Progenitor cell of endocrine pancreas (in vitro differentiated cells): Measurements from ENCODE around the gene MYH3. TPM values are rescaled to one million over a fixed set of nuclear protein-coding genes. Genes with fewer than 3 reads are reported as not detected.

Experiments used
- DNase-seq: peaks from one replicate; pipeline ENCODE4 v3.0.0; 2021; ENCODE audit warnings: low spot score; ENCODE audit not compliant: unreplicated experiment
- H3K27ac Mint-ChIP-seq: 2 replicates; pipeline ENCODE4 v1.8.0; 2021; ENCODE audit warnings: mild to moderate bottlenecking, moderate library complexity, mixed read lengths
- H3K27me3 Mint-ChIP-seq: 2 replicates; pipeline ENCODE4 v1.8.0; 2021; ENCODE audit warnings: mixed read lengths
- H3K36me3 Mint-ChIP-seq: 2 replicates; pipeline ENCODE4 v1.8.0; 2022; ENCODE audit warnings: mixed read lengths; ENCODE audit not compliant: insufficient read depth
- H3K4me1 Mint-ChIP-seq: 2 replicates; pipeline ENCODE4 v1.8.0; 2021; ENCODE audit warnings: low read depth, mixed read lengths
- H3K4me3 Mint-ChIP-seq: 2 replicates; pipeline ENCODE4 v1.8.0; 2021; ENCODE audit warnings: low read depth, mild to moderate bottlenecking, moderate library complexity, mixed read lengths
- H3K9me3 Mint-ChIP-seq: 2 replicates; pipeline ENCODE4 v1.8.0; 2021; ENCODE audit warnings: low read depth, mixed read lengths
- total RNA-seq: library from RNA; stranded (reverse); gene quantifications from 2 replicates; pipeline ENCODE4 v1.2.1, GENCODE V29; 2021
- TF ChIP-seq, protein P1 (sequence below): fragments of 200-600 bp; sonication (generic); IDR thresholded peaks from one replicate; pipeline ENCODE4 v1.5.0; 2021; ENCODE audit warnings: antibody characterized with exemption, mild to moderate bottlenecking; ENCODE audit not compliant: unreplicated experiment

Gene MYH3
- total RNA-seq, 1 donor from 2014 or later = 4.4 TPM

DNA sequence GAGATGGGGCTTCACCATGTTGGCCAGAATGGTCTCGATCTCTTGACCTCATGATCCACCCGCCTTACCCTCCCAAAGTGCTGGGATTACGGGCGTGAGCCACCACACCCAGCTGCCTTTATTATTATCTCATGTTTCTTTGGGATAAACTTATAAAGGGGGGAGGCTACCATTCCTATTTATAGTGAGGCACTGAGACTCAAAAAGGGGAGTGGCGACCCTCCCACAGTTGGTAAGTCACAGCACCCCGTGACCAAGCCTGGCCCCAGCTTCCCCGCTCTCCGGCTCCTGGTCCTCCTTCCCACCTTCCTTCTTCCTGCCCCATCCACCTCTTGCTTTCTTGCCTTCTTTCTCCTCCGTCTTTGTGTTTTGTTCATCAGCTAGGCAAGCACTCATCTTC, 5.2 kb downstream of the MYH3 start:
- H3K27ac Mint-ChIP-seq = no peak overlapping the region
- no peaks in the 10 kb centered on the region for H3K4me1 Mint-ChIP-seq
- no peak for DNase-seq
- H3K27me3 Mint-ChIP-seq = no peaks in the 10 kb centered on the region
- no peak overlapping the region for H3K4me3 Mint-ChIP-seq
- no peaks in the 10 kb centered on the region for H3K36me3 Mint-ChIP-seq
- H3K9me3 Mint-ChIP-seq = no peaks in the 10 kb centered on the region
- TF ChIP-seq, protein P1, sequence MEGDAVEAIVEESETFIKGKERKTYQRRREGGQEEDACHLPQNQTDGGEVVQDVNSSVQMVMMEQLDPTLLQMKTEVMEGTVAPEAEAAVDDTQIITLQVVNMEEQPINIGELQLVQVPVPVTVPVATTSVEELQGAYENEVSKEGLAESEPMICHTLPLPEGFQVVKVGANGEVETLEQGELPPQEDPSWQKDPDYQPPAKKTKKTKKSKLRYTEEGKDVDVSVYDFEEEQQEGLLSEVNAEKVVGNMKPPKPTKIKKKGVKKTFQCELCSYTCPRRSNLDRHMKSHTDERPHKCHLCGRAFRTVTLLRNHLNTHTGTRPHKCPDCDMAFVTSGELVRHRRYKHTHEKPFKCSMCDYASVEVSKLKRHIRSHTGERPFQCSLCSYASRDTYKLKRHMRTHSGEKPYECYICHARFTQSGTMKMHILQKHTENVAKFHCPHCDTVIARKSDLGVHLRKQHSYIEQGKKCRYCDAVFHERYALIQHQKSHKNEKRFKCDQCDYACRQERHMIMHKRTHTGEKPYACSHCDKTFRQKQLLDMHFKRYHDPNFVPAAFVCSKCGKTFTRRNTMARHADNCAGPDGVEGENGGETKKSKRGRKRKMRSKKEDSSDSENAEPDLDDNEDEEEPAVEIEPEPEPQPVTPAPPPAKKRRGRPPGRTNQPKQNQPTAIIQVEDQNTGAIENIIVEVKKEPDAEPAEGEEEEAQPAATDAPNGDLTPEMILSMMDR = no peak

DNA sequence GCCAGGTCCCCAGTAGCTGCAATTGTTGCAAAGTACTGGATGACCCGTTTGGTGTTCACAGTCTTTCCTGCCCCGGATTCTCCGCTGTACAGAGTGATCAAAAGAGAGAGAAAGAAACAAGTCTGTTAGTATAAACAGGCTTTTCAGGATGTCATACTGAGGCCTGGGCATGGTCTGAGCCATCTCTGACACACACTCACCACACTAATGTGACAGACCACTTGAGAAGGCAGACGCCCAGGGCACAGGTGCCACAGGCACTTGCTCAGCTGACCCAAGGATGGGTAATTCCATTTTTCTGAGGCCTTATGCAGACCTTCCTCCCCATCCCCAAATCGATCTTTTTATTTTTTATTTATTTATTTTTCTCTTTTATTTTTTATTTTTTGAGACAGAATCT, 7.5 kb downstream of the MYH3 start:
- Mint-ChIP-seq H3K27ac (no peak overlapping the region), H3K27me3 (no peaks in the 10 kb centered on the region), H3K4me3 (no peak overlapping the region), H3K4me1 (no peaks in the 10 kb centered on the region), H3K36me3 (no peaks in the 10 kb centered on the region), H3K9me3 (no peaks in the 10 kb centered on the region)
- DNase-seq = no peak
- TF ChIP-seq, protein P1 = no peak

- no peaks in the 10 kb centered on the region for H3K27me3 Mint-ChIP-seq
- no peak overlapping the region for H3K27ac Mint-ChIP-seq
- no peak overlapping the region for H3K4me3 Mint-ChIP-seq
- no peaks in the 10 kb centered on the region for H3K9me3 Mint-ChIP-seq
- H3K36me3 Mint-ChIP-seq = no peaks in the 10 kb centered on the region
- DNase-seq = no peak
- TF ChIP-seq, protein P1 = no peak
- H3K4me1 Mint-ChIP-seq = no peaks in the 10 kb centered on the region
Measured at GRCh38 chr17:10648956-10649355, 8.2 kb downstream of the MYH3 start.

- Mint-ChIP-seq H3K27ac (peak overlapping the region; percentile 7), H3K4me3 (no peak overlapping the region), H3K9me3 (no peaks in the 10 kb centered on the region), H3K27me3 (no peaks in the 10 kb centered on the region), H3K4me1 (no peaks in the 10 kb centered on the region), H3K36me3 (no peaks in the 10 kb centered on the region)
- no peak for DNase-seq
- TF ChIP-seq, protein P1 = no peak
Measured at GRCh38 chr17:10648381-10648780, 8.7 kb downstream of the MYH3 start.

GRCh38 chr17:10646392-10646990, 10.6 kb downstream of the MYH3 start:
- no peaks in the 10 kb centered on the region for H3K27me3 Mint-ChIP-seq
- H3K4me3 Mint-ChIP-seq = no peak overlapping the region
- H3K9me3 Mint-ChIP-seq = no peaks in the 10 kb centered on the region
- peaks cover 2% of the 10 kb centered on the region for H3K36me3 Mint-ChIP-seq
- peak; percentile 74 for DNase-seq
- no peaks in the 10 kb centered on the region for H3K4me1 Mint-ChIP-seq
- H3K27ac Mint-ChIP-seq = no peak overlapping the region
- TF ChIP-seq, protein P1 = peak; percentile 92
